Measurements from ENCODE around the gene PAF1.
A peak's percentile ranks its signal among the peaks of the same experiment; 100 is the strongest.
"Not testable (repeated sequence)": the region's sequence is repeated elsewhere in the genome, so short reads cannot be mapped to it uniquely, and the experiment has no call there.

The PAF1 gene

GRCh38 chr19:39379366-39379765, 11.5 kb downstream of the PAF1 start:
- not testable (repeated sequence) for H3K4me3 ChIP-seq (ENCODE audit: extremely low read depth, insufficient read depth, low read length, poor library complexity, severe bottlenecking); H3K4me1 ChIP-seq (ENCODE audit: control insufficient read depth, insufficient read depth, low read length, poor library complexity, severe bottlenecking); H3K27ac ChIP-seq (ENCODE audit: low read depth, low read length, severe bottlenecking); H3K9me3 ChIP-seq (ENCODE audit: control insufficient read depth, low read length)
- 100% methylated on average over 3 of the region's 4 CpGs; no CpG with 5 or more reads in 1 of the 2 experiments for WGBS, 2 experiments (ENCODE audit: insufficient coverage in 2 of 2)
- H3K36me3 ChIP-seq (ENCODE audit: control insufficient read depth, insufficient read depth, low read length), result peaks cover 96% of the 10 kb centered on the region

GRCh38 chr19:39377373-39378362, 13.2 kb downstream of the PAF1 start:
- Histone ChIP-seq H3K4me1 (ENCODE audit: control insufficient read depth, insufficient read depth, low read length, poor library complexity, severe bottlenecking) (no peaks in the 10 kb centered on the region), H3K9me3 (ENCODE audit: control insufficient read depth, low read length) (no peaks in the 10 kb centered on the region), H3K36me3 (ENCODE audit: control insufficient read depth, insufficient read depth, low read length) (peaks cover 93% of the 10 kb centered on the region), H3K4me3 (ENCODE audit: extremely low read depth, insufficient read depth, low read length, poor library complexity, severe bottlenecking) (no peak overlapping the region), H3K27ac (ENCODE audit: low read depth, low read length, severe bottlenecking) (no peak overlapping the region)
- WGBS, 2 experiments (ENCODE audit: insufficient coverage in 2 of 2), result 95 to 99% methylated on average over 12 to 17 of the region's 18 CpGs

GRCh38 chr19:39375929-39376328, 15.0 kb downstream of the PAF1 start:
- Histone ChIP-seq H3K9me3 (ENCODE audit: control insufficient read depth, low read length) (no peaks in the 10 kb centered on the region), H3K36me3 (ENCODE audit: control insufficient read depth, insufficient read depth, low read length) (peaks cover 96% of the 10 kb centered on the region), H3K4me1 (ENCODE audit: control insufficient read depth, insufficient read depth, low read length, poor library complexity, severe bottlenecking) (no peaks in the 10 kb centered on the region), H3K4me3 (ENCODE audit: extremely low read depth, insufficient read depth, low read length, poor library complexity, severe bottlenecking) (no peak overlapping the region), H3K27ac (ENCODE audit: low read depth, low read length, severe bottlenecking) (no peak overlapping the region)

- Histone ChIP-seq H3K4me1 (ENCODE audit: control insufficient read depth, insufficient read depth, low read length, poor library complexity, severe bottlenecking) (no peaks in the 10 kb centered on the region), H3K9me3 (ENCODE audit: control insufficient read depth, low read length) (no peaks in the 10 kb centered on the region), H3K27ac (ENCODE audit: low read depth, low read length, severe bottlenecking) (no peak overlapping the region), H3K36me3 (ENCODE audit: control insufficient read depth, insufficient read depth, low read length) (peaks cover 94% of the 10 kb centered on the region), H3K4me3 (ENCODE audit: extremely low read depth, insufficient read depth, low read length, poor library complexity, severe bottlenecking) (no peak overlapping the region)
- 94 to 100% methylated on average over 1 to 2 of the region's 2 CpGs for WGBS, 2 experiments (ENCODE audit: insufficient coverage in 2 of 2)
These were observed 18.0 kb downstream of the PAF1 start for GRCh38 chr19:39372941-39373340.

GRCh38 chr19:39372047-39372802, 18.7 kb downstream of the PAF1 start:
- H3K27ac ChIP-seq (ENCODE audit: low read depth, low read length, severe bottlenecking), result no peak overlapping the region
- peaks cover 93% of the 10 kb centered on the region for H3K36me3 ChIP-seq (ENCODE audit: control insufficient read depth, insufficient read depth, low read length)
- H3K9me3 ChIP-seq (ENCODE audit: control insufficient read depth, low read length), result no peaks in the 10 kb centered on the region
- 78 to 88% methylated on average over 5 to 8 of the region's 8 CpGs for WGBS, 2 experiments (ENCODE audit: insufficient coverage in 2 of 2)
- H3K4me3 ChIP-seq (ENCODE audit: extremely low read depth, insufficient read depth, low read length, poor library complexity, severe bottlenecking), result no peak overlapping the region
- H3K4me1 ChIP-seq (ENCODE audit: control insufficient read depth, insufficient read depth, low read length, poor library complexity, severe bottlenecking), result no peaks in the 10 kb centered on the region

- Histone ChIP-seq H3K4me3 (ENCODE audit: extremely low read depth, insufficient read depth, low read length, poor library complexity, severe bottlenecking) (no peak overlapping the region), H3K27ac (ENCODE audit: low read depth, low read length, severe bottlenecking) (no peak overlapping the region), H3K4me1 (ENCODE audit: control insufficient read depth, insufficient read depth, low read length, poor library complexity, severe bottlenecking) (no peaks in the 10 kb centered on the region), H3K36me3 (ENCODE audit: control insufficient read depth, insufficient read depth, low read length) (peaks cover 93% of the 10 kb centered on the region), H3K9me3 (ENCODE audit: control insufficient read depth, low read length) (no peaks in the 10 kb centered on the region)
- WGBS, 2 experiments (ENCODE audit: insufficient coverage in 2 of 2), result 100% methylated on average over 2 to 5 of the region's 5 CpGs
These were observed 20.2 kb downstream of the PAF1 start for GRCh38 chr19:39370735-39371134.

GRCh38 chr19:39369200-39369599, 21.7 kb downstream of the PAF1 start:
- Histone ChIP-seq H3K36me3 (ENCODE audit: control insufficient read depth, insufficient read depth, low read length) (peaks cover 91% of the 10 kb centered on the region), H3K9me3 (ENCODE audit: control insufficient read depth, low read length) (no peaks in the 10 kb centered on the region), H3K4me3 (ENCODE audit: extremely low read depth, insufficient read depth, low read length, poor library complexity, severe bottlenecking) (no peak overlapping the region), H3K4me1 (ENCODE audit: control insufficient read depth, insufficient read depth, low read length, poor library complexity, severe bottlenecking) (no peaks in the 10 kb centered on the region), H3K27ac (ENCODE audit: low read depth, low read length, severe bottlenecking) (no peak overlapping the region)
- WGBS, 2 experiments (ENCODE audit: insufficient coverage in 2 of 2), result 100% methylated on average over 1 of the region's 2 CpGs

GRCh38 chr19:39365531-39365930, 25.4 kb downstream of the PAF1 start:
- 90 to 100% methylated on average over 1 of the region's 1 CpG for WGBS, 2 experiments (ENCODE audit: insufficient coverage in 2 of 2)
- Histone ChIP-seq H3K4me1 (ENCODE audit: control insufficient read depth, insufficient read depth, low read length, poor library complexity, severe bottlenecking) (peaks cover 12% of the 10 kb centered on the region), H3K4me3 (ENCODE audit: extremely low read depth, insufficient read depth, low read length, poor library complexity, severe bottlenecking) (no peak overlapping the region), H3K9me3 (ENCODE audit: control insufficient read depth, low read length) (no peaks in the 10 kb centered on the region), H3K27ac (ENCODE audit: low read depth, low read length, severe bottlenecking) (no peak overlapping the region), H3K36me3 (ENCODE audit: control insufficient read depth, insufficient read depth, low read length) (peaks cover 89% of the 10 kb centered on the region)

- Histone ChIP-seq H3K27ac (ENCODE audit: low read depth, low read length, severe bottlenecking) (peak overlapping the region; percentile 32), H3K4me3 (ENCODE audit: extremely low read depth, insufficient read depth, low read length, poor library complexity, severe bottlenecking) (no peak overlapping the region), H3K36me3 (ENCODE audit: control insufficient read depth, insufficient read depth, low read length) (peaks cover 88% of the 10 kb centered on the region), H3K4me1 (ENCODE audit: control insufficient read depth, insufficient read depth, low read length, poor library complexity, severe bottlenecking) (peaks cover 12% of the 10 kb centered on the region), H3K9me3 (ENCODE audit: control insufficient read depth, low read length) (no peaks in the 10 kb centered on the region)
- 90 to 95% methylated on average over 3 to 4 of the region's 5 CpGs for WGBS, 2 experiments (ENCODE audit: insufficient coverage in 2 of 2)
These were observed 26.9 kb downstream of the PAF1 start for GRCh38 chr19:39363901-39364457.

- no peak overlapping the region for H3K4me3 ChIP-seq (ENCODE audit: extremely low read depth, insufficient read depth, low read length, poor library complexity, severe bottlenecking)
- peaks cover 87% of the 10 kb centered on the region for H3K36me3 ChIP-seq (ENCODE audit: control insufficient read depth, insufficient read depth, low read length)
- peak overlapping the region; percentile 41 for H3K27ac ChIP-seq (ENCODE audit: low read depth, low read length, severe bottlenecking)
- WGBS, 2 experiments (ENCODE audit: insufficient coverage in 2 of 2), result 95 to 97% methylated on average over 5 of the region's 6 CpGs
- H3K9me3 ChIP-seq (ENCODE audit: control insufficient read depth, low read length), result no peaks in the 10 kb centered on the region
- H3K4me1 ChIP-seq (ENCODE audit: control insufficient read depth, insufficient read depth, low read length, poor library complexity, severe bottlenecking), result peaks cover 12% of the 10 kb centered on the region
These were observed 27.9 kb downstream of the PAF1 start for GRCh38 chr19:39362682-39363657.
